PC-9 (cell line): ENCODE results near the gene FSIP1. TPM values are rescaled to one million over a fixed set of nuclear protein-coding genes. Genes with fewer than 3 reads are reported as not detected.
A peak's percentile ranks its signal among the peaks of the same experiment; 100 is the strongest.

Source experiments
- BruUV-seq: library from RNA; stranded (reverse); fragments of 400-500 nt; replicated peaks from 2 replicates; lab custom pipeline; 2021; lab: Mats Ljungman, UMichigan
- CTCF ChIA-PET: fragments of 300-600 bp; sonication (Branson Sonifier 250); formaldehyde crosslinking; loops from one replicate; lab custom pipeline; 2022; ENCODE audit warnings: antibody characterized with exemption; lab: Charles Lee
- POLR2A ChIA-PET: fragments of 300-600 bp; sonication (Branson Sonifier 250); formaldehyde crosslinking; loops from one replicate; lab custom pipeline; 2022; ENCODE audit warnings: antibody characterized with exemption; ENCODE audit not compliant: unreplicated experiment; lab: Charles Lee
- DNase-seq, 2 experiments: peaks; one replicate each; pipeline versions ENCODE4 v3.0.0 to v3.0.0-alpha.2; 2015 to 2022; ENCODE audit warnings: mixed read lengths in 1 of 2
- H2AFZ ChIP-seq: fragments of 200-600 bp; sonication (generic); 2 replicates; pipeline ENCODE4 v1.8.1; 2017; ENCODE audit warnings: antibody characterized with exemption
- H3F3A ChIP-seq: fragments of 200-600 bp; sonication (generic); 2 replicates; pipeline ENCODE4 v1.8.1; 2017; ENCODE audit warnings: antibody characterized with exemption, mild to moderate bottlenecking, low read depth; ENCODE audit not compliant: insufficient read depth
- H3K27ac ChIP-seq: fragments of 200-600 bp; sonication (generic); 2 replicates; pipeline ENCODE4 v1.6.1; 2016; ENCODE audit warnings: mixed run types
- H3K27me3 ChIP-seq: fragments of 200-600 bp; sonication (generic); 2 replicates; pipeline ENCODE4 v1.6.1; 2016; ENCODE audit warnings: low read depth, mixed run types; ENCODE audit not compliant: insufficient read depth
- H3K36me3 ChIP-seq: fragments of 200-600 bp; sonication (generic); 2 replicates; pipeline ENCODE4 v1.6.1; 2016; ENCODE audit warnings: low read depth, mixed run types
- H3K4me1 ChIP-seq: fragments of 200-600 bp; sonication (generic); replicated peaks from 2 replicates; pipeline ENCODE4 v1.6.1; 2016; ENCODE audit warnings: mixed run types; ENCODE audit not compliant: insufficient read depth
- H3K4me2 ChIP-seq: fragments of 200-600 bp; sonication (generic); 2 replicates; pipeline ENCODE4 v1.6.1; 2017; ENCODE audit warnings: mixed run types
- H3K4me3 ChIP-seq: fragments of 200-600 bp; sonication (generic); 2 replicates; pipeline ENCODE4 v1.6.1; 2016; ENCODE audit warnings: mixed run types
- H3K79me2 ChIP-seq: fragments of 200-600 bp; sonication (generic); 2 replicates; pipeline ENCODE4 v1.6.1; 2017; ENCODE audit warnings: low read depth, mixed run types
- H3K9me2 ChIP-seq: fragments of 200-600 bp; sonication (generic); 2 replicates; pipeline ENCODE4 v1.8.1; 2017; ENCODE audit warnings: mild to moderate bottlenecking; ENCODE audit not compliant: insufficient read depth
- H3K9me3 ChIP-seq: fragments of 200-600 bp; sonication (generic); 2 replicates; pipeline ENCODE4 v1.8.1; 2016; ENCODE audit warnings: low read depth; ENCODE audit not compliant: insufficient read depth
- H4K20me1 ChIP-seq: fragments of 200-600 bp; sonication (generic); 2 replicates; pipeline ENCODE4 v1.8.1; 2017; ENCODE audit not compliant: insufficient read depth
- CTCF ChIP-seq: fragments of 200-600 bp; sonication (generic); conservative IDR thresholded peaks from 2 replicates; pipeline ENCODE4 v1.6.1; 2017; ENCODE audit warnings: mixed run types, antibody characterized with exemption, mild to moderate bottlenecking, moderate library complexity
- EZH2 ChIP-seq: fragments of 200-600 bp; sonication (generic); IDR thresholded peaks from 2 replicates; pipeline ENCODE4 v1.8.0; 2017; ENCODE audit warnings: antibody characterized with exemption, low read depth
- intact Hi-C: fragments of 100-400 bp; cut with micrococcal nuclease; formaldehyde crosslinking; loops from one replicate; pipeline ENCODE4 v1.10.0; 2022; ENCODE audit not compliant: unreplicated experiment
- total RNA-seq: library from RNA; stranded (reverse); gene quantifications from 2 replicates; pipeline ENCODE4 v1.2.3, GENCODE V29; 2021

FSIP1 gene
- total RNA-seq, 1 experiment from 2014 or later: 1.2 TPM

DNA sequence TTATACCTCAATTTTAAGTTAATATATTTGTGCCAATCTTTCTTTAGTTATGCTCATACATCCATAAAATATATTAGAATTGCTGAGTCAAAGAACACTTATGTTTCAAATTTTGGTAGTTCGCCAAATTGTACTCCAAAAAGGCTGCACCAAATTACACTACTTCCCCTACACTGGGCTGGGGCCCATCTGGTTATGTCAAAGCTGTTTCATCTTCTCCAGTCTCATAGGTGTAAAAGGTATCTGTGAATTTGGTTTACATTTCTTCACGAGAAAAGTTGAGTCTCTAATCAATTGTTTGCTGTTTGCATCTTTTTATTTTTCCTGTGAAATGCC lies 706 bp downstream of the FSIP1 start:
- Histone ChIP-seq H3K4me1 (peaks cover 9% of the 10 kb centered on the region), H3K9me2 (no peaks in the 10 kb centered on the region), H3K27me3 (no peaks in the 10 kb centered on the region), H2AFZ (peak overlapping the region; percentile 87), H3K9me3 (no peaks in the 10 kb centered on the region), H4K20me1 (no peaks in the 10 kb centered on the region), H3K79me2 (peaks cover 13% of the 10 kb centered on the region; the same call in 1 of the 2 replicates), H3K36me3 (no peaks in the 10 kb centered on the region), H3F3A (peaks cover 4% of the 10 kb centered on the region; the same call in 1 of the 2 replicates), H3K4me2 (peak overlapping the region; percentile 84), H3K27ac (no peak overlapping the region), H3K4me3 (peak overlapping the region; percentile 98; the same call in 1 of the 2 replicates)
- BruUV-seq: TSS peak; percentile 63
- no peak for DNase-seq
- ChIA-PET CTCF (interaction anchor here (0.5 kb wide), 1 partner anchor 131 kb away, joined by 5 read pairs; no protein-coding TSS in a partner anchor), POLR2A (interaction anchor here (0.7 kb wide), 1 partner anchor 461 kb away, joined by 4 read pairs; no protein-coding TSS in a partner anchor)
- TF ChIP-seq EZH2: no peak
- no peak for TF ChIP-seq CTCF
- intact Hi-C loops: loop anchor here (5.0 to 10.0 kb wide), 6 partner anchors 93 to 1077 kb away; partner anchors contain the start of genes BMF, BUB1B, EIF2AK4 and SRP14

GRCh38 chr15:39781147-39781966 lies 1.3 kb downstream of the FSIP1 start:
- peaks cover 9% of the 10 kb centered on the region for H3K4me1 ChIP-seq
- H2AFZ ChIP-seq: peak overlapping the region; percentile 87; the same call in 1 of the 2 replicates
- ChIA-PET CTCF (interaction anchor here (0.5 kb wide), 1 partner anchor 131 kb away, joined by 5 read pairs; no protein-coding TSS in a partner anchor), POLR2A (no interaction called here)
- no peaks in the 10 kb centered on the region for H4K20me1 ChIP-seq
- no peaks in the 10 kb centered on the region for H3K9me3 ChIP-seq
- H3K4me3 ChIP-seq: peak overlapping the region; percentile 98; the same call in 1 of the 2 replicates
- H3K27ac ChIP-seq: no peak overlapping the region
- DNase-seq: no peak
- peaks cover 13% of the 10 kb centered on the region; the same call in 1 of the 2 replicates for H3K79me2 ChIP-seq
- no peaks in the 10 kb centered on the region for H3K36me3 ChIP-seq
- no peaks in the 10 kb centered on the region for H3K9me2 ChIP-seq
- no peaks in the 10 kb centered on the region for H3K27me3 ChIP-seq
- H3K4me2 ChIP-seq: peak overlapping the region; percentile 84
- intact Hi-C loops: loop anchor here (5.0 to 10.0 kb wide), 6 partner anchors 93 to 1077 kb away; partner anchors contain the start of genes BMF, BUB1B, EIF2AK4 and SRP14
- TF ChIP-seq EZH2 (no peak), CTCF (no peak)
- no TSS peak for BruUV-seq
- peaks cover 4% of the 10 kb centered on the region; the same call in 1 of the 2 replicates for H3F3A ChIP-seq

DNA sequence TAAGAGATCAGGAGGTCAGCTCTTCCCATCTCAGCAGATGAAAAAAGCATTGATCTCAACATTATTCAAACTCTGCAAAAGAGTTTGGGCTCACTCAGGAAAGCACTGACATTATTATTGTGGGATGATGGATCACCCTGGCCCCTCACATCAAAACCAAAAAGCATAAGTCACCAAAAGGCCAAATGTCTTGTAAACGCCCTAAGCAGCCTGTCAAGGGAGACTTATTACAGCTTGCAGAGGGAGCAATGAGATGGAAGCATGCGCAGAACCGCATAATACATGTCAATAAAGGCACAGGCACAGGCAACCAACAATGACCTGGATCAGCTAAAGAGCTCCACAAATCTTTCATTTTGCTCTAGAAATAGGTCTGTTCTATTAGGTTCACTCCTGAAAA lies 4.6 kb downstream of the FSIP1 start:
- Histone ChIP-seq H3K4me3 (no peak overlapping the region), H3K79me2 (peaks cover 1% of the 10 kb centered on the region; the same call in 1 of the 2 replicates), H4K20me1 (no peaks in the 10 kb centered on the region), H3K36me3 (no peaks in the 10 kb centered on the region), H3F3A (no peaks in the 10 kb centered on the region), H3K4me2 (no peak overlapping the region), H3K27me3 (no peaks in the 10 kb centered on the region), H2AFZ (no peak overlapping the region), H3K4me1 (no peaks in the 10 kb centered on the region), H3K27ac (no peak overlapping the region), H3K9me2 (no peaks in the 10 kb centered on the region), H3K9me3 (no peaks in the 10 kb centered on the region)
- intact Hi-C loops: no loop called here
- TF ChIP-seq CTCF (no peak), EZH2 (no peak)
- ChIA-PET POLR2A (no interaction called here), CTCF (no interaction called here)
- no peak for DNase-seq
- no TSS peak for BruUV-seq
